CD4-positive, alpha-beta T cell (primary cell): Measurements from ENCODE around the gene UFL1. TPM values are rescaled to one million over a fixed set of nuclear protein-coding genes. Genes with fewer than 3 reads are reported as not detected.

ENCODE experiments used
- ATAC-seq: fragments of 200-7000 bp; cut with Tn5 transposase; one replicate; pipeline ENCODE4 v1.10.0; 2022; ENCODE audit warnings: mild to moderate bottlenecking; ENCODE audit not compliant: poor library complexity
- CTCF ChIA-PET: fragments of 350-600 bp; sonication (Branson Sonifier 250); formaldehyde crosslinking; loops from one replicate; lab custom pipeline; 2021; ENCODE audit warnings: antibody characterized with exemption, inconsistent platforms; lab: Charles Lee
- POLR2A ChIA-PET: fragments of 350-600 bp; sonication (Branson Sonifier 250); formaldehyde crosslinking; loops from one replicate; lab custom pipeline; 2021; ENCODE audit warnings: antibody characterized with exemption, inconsistent platforms; lab: Charles Lee
- DNase-seq, 14 experiments: peaks; one replicate each; pipeline ENCODE4 v3.0.0-alpha.2; 2013 to 2020; ENCODE audit warnings: mixed read lengths in 2 of 14
- H3K27ac ChIP-seq, 2 donors: one replicate each; pipeline versions ENCODE4 v1.5.1 to v1.7.0; 2013; ENCODE audit warnings: low read length in 2 of 2, low read depth in 1 of 2, mild to moderate bottlenecking in 1 of 2
- H3K27me3 ChIP-seq, 2 experiments: 1 replicate in 1 of 2; 2 replicates in 1 of 2; pipeline versions ENCODE4 v1.6.1 to v1.7.0; 2013; ENCODE audit warnings: low read length in 2 of 2, control low read depth in 1 of 2, mild to moderate bottlenecking in 1 of 2, moderate library complexity in 1 of 2; ENCODE audit not compliant: insufficient read depth in 2 of 2, control insufficient read depth in 1 of 2
- H3K36me3 ChIP-seq: one replicate; pipeline ENCODE4 v1.6.1; 2013; ENCODE audit warnings: low read length, control low read depth; ENCODE audit not compliant: insufficient read depth
- H3K4me1 ChIP-seq: one replicate; pipeline ENCODE4 v1.6.1; 2013; ENCODE audit warnings: low read length, control low read depth; ENCODE audit not compliant: insufficient read depth
- H3K4me3 ChIP-seq: one replicate; pipeline ENCODE4 v1.5.1; 2013; ENCODE audit warnings: mild to moderate bottlenecking, low read length, moderate library complexity
- H3K9me3 ChIP-seq, 2 experiments: 1 replicate in 1 of 2; 2 replicates in 1 of 2; pipeline versions ENCODE4 v1.6.1 to v1.7.0; 2013; ENCODE audit warnings: low read length in 2 of 2, mild to moderate bottlenecking in 2 of 2, control low read depth in 1 of 2, moderate library complexity in 1 of 2; ENCODE audit not compliant: control insufficient read depth in 1 of 2, insufficient read depth in 1 of 2
- H3K27ac Mint-ChIP-seq: one replicate; pipeline ENCODE4 v1.8.0; 2020; ENCODE audit warnings: mixed read lengths
- H3K27me3 Mint-ChIP-seq: one replicate; pipeline ENCODE4 v1.8.0; 2021; ENCODE audit warnings: mixed read lengths
- H3K36me3 Mint-ChIP-seq: one replicate; pipeline ENCODE4 v1.8.0; 2021; ENCODE audit warnings: low read depth, mixed read lengths
- H3K4me1 Mint-ChIP-seq: one replicate; pipeline ENCODE4 v1.8.0; 2021; ENCODE audit warnings: low read depth, mixed read lengths
- H3K4me3 Mint-ChIP-seq: one replicate; pipeline ENCODE4 v1.8.0; 2020; ENCODE audit warnings: mild to moderate bottlenecking, mixed read lengths
- H3K9me3 Mint-ChIP-seq: one replicate; pipeline ENCODE4 v1.8.0; 2020; ENCODE audit warnings: mixed read lengths
- CTCF ChIP-seq: fragments of 200-600 bp; IDR thresholded peaks from one replicate; pipeline ENCODE4 v1.8.0; 2022; ENCODE audit warnings: antibody characterized with exemption, mild to moderate bottlenecking
- intact Hi-C, 2 experiments: fragments of 100-400 bp; cut with DNase I in 1 of 2; cut with micrococcal nuclease in 1 of 2; formaldehyde crosslinking; loops; one replicate each; pipeline versions ENCODE4 v1.15.1 to v1.9.0; 2023 to 2025; cut with DNase I, micrococcal nuclease
- total RNA-seq, 174 experiments: library from RNA in 2 of 174; stranded (reverse) in 2 of 174; gene quantifications; one replicate each; pipeline ENCODE4 v1.2.3 and lab custom pipeline; 2021 to 2026

Gene UFL1
- total RNA-seq, 2 experiments from 2014 or later = 22.1 TPM

- H3K36me3 Mint-ChIP-seq = no peaks in the 10 kb centered on the region
- H3K4me3 Mint-ChIP-seq = no peak overlapping the region
- intact Hi-C loops = no loop called here
- no peak for ATAC-seq
- H3K27me3 ChIP-seq = peaks cover 0 to 4% of the 10 kb centered on the region in 2 experiments
- H3K27ac Mint-ChIP-seq = no peak overlapping the region
- peaks cover 47% of the 10 kb centered on the region for H3K27me3 Mint-ChIP-seq
- ChIA-PET POLR2A (no interaction called here), CTCF (no interaction called here)
- no peaks in the 10 kb centered on the region for H3K36me3 ChIP-seq
- peaks cover 13% of the 10 kb centered on the region for H3K9me3 Mint-ChIP-seq
- no peak for DNase-seq
- H3K4me1 ChIP-seq = no peaks in the 10 kb centered on the region
- TF ChIP-seq CTCF = no peak
- H3K4me3 ChIP-seq = no peak overlapping the region
- no peak overlapping the region for H3K27ac ChIP-seq
- no peaks in the 10 kb centered on the region for H3K4me1 Mint-ChIP-seq
- H3K9me3 ChIP-seq = peaks cover 8 to 23% of the 10 kb centered on the region in 2 experiments
Observed at GRCh38 chr6:96571551-96571950, 49.9 kb downstream of the UFL1 start.

DNA sequence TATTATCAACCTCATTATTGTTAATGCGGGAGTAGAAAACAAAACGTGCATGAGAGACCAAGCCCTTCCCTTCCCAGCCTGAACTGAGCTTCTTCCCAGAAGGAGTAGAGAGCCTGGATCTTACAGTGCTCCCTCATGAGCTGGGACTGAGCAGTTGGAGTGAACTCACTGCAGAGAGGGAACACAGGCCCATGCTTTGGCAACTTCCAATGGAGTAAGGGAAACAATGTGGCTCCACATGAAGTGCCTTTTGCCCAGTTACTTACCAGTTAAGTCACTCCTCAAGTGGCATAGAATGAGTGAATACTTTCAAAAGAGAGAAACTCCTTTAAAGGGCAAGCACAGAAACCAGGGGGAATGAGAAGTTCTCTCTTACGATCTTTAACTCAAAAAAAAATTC is 53.8 kb downstream of the UFL1 start:
- no peaks in the 10 kb centered on the region for H3K36me3 ChIP-seq
- H3K27me3 ChIP-seq = peaks cover 0 to 11% of the 10 kb centered on the region in 2 experiments
- no peak overlapping the region for H3K4me3 ChIP-seq
- DNase-seq = no peak
- Mint-ChIP-seq H3K36me3 (no peaks in the 10 kb centered on the region), H3K4me1 (no peaks in the 10 kb centered on the region), H3K27ac (no peak overlapping the region), H3K4me3 (no peak overlapping the region), H3K27me3 (peaks cover 50% of the 10 kb centered on the region), H3K9me3 (peaks cover 2% of the 10 kb centered on the region)
- ChIA-PET CTCF (no interaction called here), POLR2A (no interaction called here)
- no peaks in the 10 kb centered on the region for H3K4me1 ChIP-seq
- H3K27ac ChIP-seq = no peak overlapping the region
- TF ChIP-seq CTCF = no peak
- peaks cover 8 to 14% of the 10 kb centered on the region in 2 experiments for H3K9me3 ChIP-seq
- intact Hi-C loops = no loop called here
- no peak for ATAC-seq

DNA sequence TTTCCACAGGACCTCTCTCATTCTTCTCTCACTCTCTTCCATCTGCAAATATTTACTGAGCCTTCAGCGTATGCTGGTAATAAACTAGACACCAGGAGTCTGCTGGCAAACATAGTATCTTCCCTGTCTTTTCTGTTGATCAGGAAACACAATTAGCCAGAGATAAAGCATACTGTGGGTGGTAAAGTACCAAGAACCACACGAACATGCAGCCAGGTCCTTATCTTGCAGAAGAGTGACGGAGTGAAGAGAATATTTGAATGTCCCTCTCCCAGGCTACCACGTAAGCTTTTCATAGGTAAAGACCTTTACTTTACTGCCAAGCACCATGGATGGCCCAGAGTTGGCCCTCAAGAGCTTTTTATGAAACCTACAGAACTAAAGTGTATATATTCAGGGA is 54.6 kb downstream of the UFL1 start:
- H3K4me1 ChIP-seq = no peaks in the 10 kb centered on the region
- peaks cover 7 to 8% of the 10 kb centered on the region in 2 experiments for H3K9me3 ChIP-seq
- no peak overlapping the region for H3K27ac ChIP-seq
- H3K27ac Mint-ChIP-seq = no peak overlapping the region
- TF ChIP-seq CTCF = no peak
- CTCF ChIA-PET = no interaction called here
- DNase-seq = no peak
- H3K36me3 ChIP-seq = no peaks in the 10 kb centered on the region
- H3K27me3 Mint-ChIP-seq = peaks cover 47% of the 10 kb centered on the region
- peaks cover 0 to 11% of the 10 kb centered on the region in 2 experiments for H3K27me3 ChIP-seq
- H3K4me3 ChIP-seq = no peak overlapping the region
- POLR2A ChIA-PET = no interaction called here
- no peaks in the 10 kb centered on the region for H3K36me3 Mint-ChIP-seq
- ATAC-seq = no peak
- intact Hi-C loops = no loop called here
- no peaks in the 10 kb centered on the region for H3K4me1 Mint-ChIP-seq
- H3K9me3 Mint-ChIP-seq = no peaks in the 10 kb centered on the region
- H3K4me3 Mint-ChIP-seq = no peak overlapping the region
